Mucosa of descending colon (tissue), 3 donors: Measurements from ENCODE around the gene RAF1. TPM values are rescaled to one million over a fixed set of nuclear protein-coding genes. Genes with fewer than 3 reads are reported as not detected.

Source experiments
- ATAC-seq: fragments of 200-7000 bp; cut with Tn5 transposase; one replicate; pipeline ENCODE4 v1.9.1; 2020; ENCODE audit warnings: mild to moderate bottlenecking, moderate library complexity
- DNase-seq, 3 donors: peaks; one replicate each; pipeline ENCODE4 v3.0.0-alpha.2; 2020
- H3K36me3 ChIP-seq: fragments of 200-600 bp; one replicate; pipeline ENCODE4 v1.8.0; 2021; ENCODE audit warnings: low read depth, mild to moderate bottlenecking
- H3K4me1 ChIP-seq: fragments of 200-600 bp; one replicate; pipeline ENCODE4 v1.8.0; 2021; ENCODE audit warnings: low read depth, mild to moderate bottlenecking
- H3K4me3 ChIP-seq: fragments of 200-600 bp; one replicate; pipeline ENCODE4 v1.8.0; 2021; ENCODE audit warnings: mild to moderate bottlenecking
- H3K9me3 ChIP-seq: fragments of 200-600 bp; one replicate; pipeline ENCODE4 v1.8.0; 2021; ENCODE audit warnings: mild to moderate bottlenecking
- intact Hi-C, 2 donors: fragments of 100-400 bp; cut with DNase I in 1 of 2; cut with micrococcal nuclease in 1 of 2; formaldehyde crosslinking; loops; one replicate each; pipeline versions ENCODE4 v1.11.0 to v1.11.1; 2022; cut with DNase I, micrococcal nuclease
- total RNA-seq, 3 donors: library from RNA; stranded (reverse); fragmentation: NEBNext Ultra II Directional in 2 of 3; extraction: Animal tissue kit (Norgen Biotek cat#: 25700) in 2 of 3; gene quantifications; one replicate each; pipeline versions ENCODE4 v1.2.1 to v1.2.4, GENCODE V29; 2021 to 2023
- TF ChIP-seq, protein P1 (sequence below): fragments of 200-600 bp; IDR thresholded peaks from one replicate; pipeline ENCODE4 v1.8.0; 2022; ENCODE audit warnings: antibody characterized with exemption, mild to moderate bottlenecking
- donor health status: DM: no; HTN: no; CAD: no; lungs with moderate emphysema.
- donor health status: DM: no; HTN: no; CAD: no.
- donor health status: DM: no; HTN: yes; CAD: no.

The RAF1 gene
- total RNA-seq, 3 donors from 2014 or later = 75.4 to 99.7 (median 76.9) TPM

DNA sequence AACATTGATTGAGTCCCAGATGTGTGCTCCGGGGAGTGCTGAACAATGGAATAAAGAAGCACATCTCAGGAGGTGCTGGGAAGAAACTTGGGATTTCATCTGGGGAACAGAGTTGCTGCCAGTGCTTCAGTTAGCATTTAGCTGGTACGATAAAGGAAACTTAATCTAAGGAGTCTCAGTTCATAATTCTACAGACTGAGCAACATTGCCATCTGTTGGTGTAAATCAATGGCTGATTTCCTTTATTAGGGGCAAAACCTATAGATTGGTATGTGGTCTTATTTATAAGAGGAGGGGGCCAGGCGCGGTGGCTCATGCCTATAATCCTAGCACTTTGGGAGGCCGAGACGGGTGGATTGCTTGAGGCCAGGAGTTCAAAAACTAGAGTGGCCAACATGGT is 127.5 kb downstream of the RAF1 start:
- Histone ChIP-seq H3K9me3 (no peaks in the 10 kb centered on the region), H3K4me1 (no peaks in the 10 kb centered on the region), H3K4me3 (no peak overlapping the region), H3K36me3 (no peaks in the 10 kb centered on the region)
- DNase-seq (no peak), ATAC-seq (no peak)
- intact Hi-C loops = no loop called here
- TF ChIP-seq, protein P1, sequence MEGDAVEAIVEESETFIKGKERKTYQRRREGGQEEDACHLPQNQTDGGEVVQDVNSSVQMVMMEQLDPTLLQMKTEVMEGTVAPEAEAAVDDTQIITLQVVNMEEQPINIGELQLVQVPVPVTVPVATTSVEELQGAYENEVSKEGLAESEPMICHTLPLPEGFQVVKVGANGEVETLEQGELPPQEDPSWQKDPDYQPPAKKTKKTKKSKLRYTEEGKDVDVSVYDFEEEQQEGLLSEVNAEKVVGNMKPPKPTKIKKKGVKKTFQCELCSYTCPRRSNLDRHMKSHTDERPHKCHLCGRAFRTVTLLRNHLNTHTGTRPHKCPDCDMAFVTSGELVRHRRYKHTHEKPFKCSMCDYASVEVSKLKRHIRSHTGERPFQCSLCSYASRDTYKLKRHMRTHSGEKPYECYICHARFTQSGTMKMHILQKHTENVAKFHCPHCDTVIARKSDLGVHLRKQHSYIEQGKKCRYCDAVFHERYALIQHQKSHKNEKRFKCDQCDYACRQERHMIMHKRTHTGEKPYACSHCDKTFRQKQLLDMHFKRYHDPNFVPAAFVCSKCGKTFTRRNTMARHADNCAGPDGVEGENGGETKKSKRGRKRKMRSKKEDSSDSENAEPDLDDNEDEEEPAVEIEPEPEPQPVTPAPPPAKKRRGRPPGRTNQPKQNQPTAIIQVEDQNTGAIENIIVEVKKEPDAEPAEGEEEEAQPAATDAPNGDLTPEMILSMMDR = no peak

Other genes with a start within 250 kb of the RAF1 start
- gene TSEN2, start 179.6 kb downstream of the RAF1 start, total RNA-seq = 10 to 100 TPM; 18.2 to 29.7 (median 28.8) TPM
- gene MKRN2OS, start 118.6 kb downstream of the RAF1 start, total RNA-seq = 1 to 10 TPM; 2.2 to 8.2 (median 5.3) TPM
- 10 to 100 TPM; 19.5 to 23.8 (median 20.2) TPM for gene MKRN2, start 107.0 kb downstream of the RAF1 start, total RNA-seq
- not detected for gene TMEM40, start 95.1 kb upstream of the RAF1 start, total RNA-seq
- gene CAND2, start 132.6 kb upstream of the RAF1 start, total RNA-seq = 10 to 100 TPM in 1 of 3 donors, 1 to 10 TPM in 2; 1.3 to 14.1 (median 1.4) TPM
- gene RPL32, start 177.4 kb upstream of the RAF1 start, total RNA-seq = 1,000 to 10,000 TPM; 1,042 to 1,233 (median 1,185) TPM